K562 (cell line): Measurements from ENCODE around the gene CPT1A. TPM values are rescaled to one million over a fixed set of nuclear protein-coding genes. Genes with fewer than 3 reads are reported as not detected.

Source experiments
- ATAC-seq: fragments of 200-7000 bp; cut with Tn5 transposase; 3 replicates; pipeline ENCODE4 v1.9.1; 2020; ENCODE audit warnings: moderate library complexity
- BruUV-seq: library from RNA; stranded (reverse); fragments of 400-500 nt; replicated peaks from 2 replicates; lab custom pipeline; 2021; lab: Mats Ljungman, UMichigan
- CTCF ChIA-PET: fragments of 300-600 bp; formaldehyde crosslinking; extraction: SDS; loops from one replicate; lab custom pipeline; 2021; ENCODE audit warnings: low intra/inter-chr PET ratio; lab: Yijun Ruan, JAX
- POLR2A ChIA-PET: fragments of 300-600, 350-650 bp; sonication (Branson Sonifier 250); formaldehyde crosslinking; extraction: SDS; loops from one replicate; lab custom pipeline; 2021; ENCODE audit warnings: antibody characterized with exemption, inconsistent platforms; lab: Yijun Ruan, JAX
- DNase-seq, 4 experiments: peaks; one replicate each; pipeline versions ENCODE4 v3.0.0 to v3.0.0-alpha.2; 2011 to 2018; ENCODE audit warnings: low spot score in 3 of 4, mixed read lengths in 3 of 4; ENCODE audit errors: extremely low read depth in 1 of 4
- FAIRE-seq: peaks from 2 replicates; lab custom pipeline; 2011; peaks lifted over from hg19 to GRCh38; lab: Jason Lieb, UNC
- H2AFZ ChIP-seq: 2 replicates; pipeline ENCODE4 v1.6.0; 2011; ENCODE audit warnings: low read depth, low read length, control low read depth, inconsistent platforms
- H3K27ac ChIP-seq: fragments of 200-600 bp; 3 replicates; pipeline ENCODE4 v1.8.0; 2011; ENCODE audit warnings: low read depth, mild to moderate bottlenecking, control low read depth, inconsistent platforms, low read length, moderate library complexity, mixed read lengths; ENCODE audit errors: extremely low read depth
- H3K27me3 ChIP-seq, 2 experiments: fragments of 300-600 bp in 1 of 2; 2 replicates in 1 of 2; 3 replicates in 1 of 2; pipeline versions ENCODE4 v1.6.0 to v1.8.0; 2011; ENCODE audit warnings: inconsistent platforms in 2 of 2, low read length in 2 of 2, mild to moderate bottlenecking in 1 of 2, mixed read lengths in 1 of 2, moderate library complexity in 1 of 2; ENCODE audit not compliant: control insufficient read depth in 2 of 2, insufficient read depth in 2 of 2
- H3K36me3 ChIP-seq: fragments of 300-600 bp; 3 replicates; pipeline ENCODE4 v1.8.0; 2011; ENCODE audit warnings: mild to moderate bottlenecking, low read length, inconsistent platforms; ENCODE audit not compliant: control insufficient read depth, insufficient read depth
- H3K4me1 ChIP-seq, 2 experiments: fragments of 200-600 bp in 1 of 2; replicated peaks in 1 of 2; 2 replicates in 1 of 2; 3 replicates in 1 of 2; pipeline versions ENCODE4 v1.5.1 to v1.8.0; 2011; ENCODE audit warnings: inconsistent platforms in 2 of 2, low read length in 2 of 2, mild to moderate bottlenecking in 1 of 2, mixed read lengths in 1 of 2, moderate library complexity in 1 of 2; ENCODE audit not compliant: control insufficient read depth in 2 of 2, insufficient read depth in 2 of 2
- H3K4me2 ChIP-seq: 2 replicates; pipeline ENCODE4 v1.6.1; 2011; ENCODE audit warnings: low read length, control low read depth, inconsistent platforms, mixed read lengths; ENCODE audit not compliant: insufficient read depth
- H3K4me3 ChIP-seq: fragments of 200-600 bp; sonication (generic), shearing (Covaris generic); 2 replicates; pipeline ENCODE4 v1.5.1; 2016; ENCODE audit warnings: control low read depth, inconsistent platforms
- H3K79me2 ChIP-seq: fragments of 200-600 bp; 3 replicates; pipeline ENCODE4 v1.8.0; 2011; ENCODE audit warnings: low read length, inconsistent platforms; ENCODE audit not compliant: control insufficient read depth, insufficient read depth
- H3K9ac ChIP-seq, 2 experiments: 2 replicates each; pipeline versions ENCODE4 v1.6.0 to v1.6.1; 2011; ENCODE audit warnings: low read depth in 2 of 2, low read length in 2 of 2, control low read depth in 1 of 2, inconsistent platforms in 1 of 2, mild to moderate bottlenecking in 1 of 2, mixed read lengths in 1 of 2; ENCODE audit not compliant: insufficient read depth in 1 of 2
- H3K9me1 ChIP-seq: one replicate; pipeline ENCODE4 v1.6.0; 2011; ENCODE audit warnings: inconsistent platforms, mild to moderate bottlenecking, low read length, moderate library complexity; ENCODE audit not compliant: control insufficient read depth, insufficient read depth
- H3K9me3 ChIP-seq: replicated peaks from 2 replicates; pipeline ENCODE4 v1.5.1; 2011; ENCODE audit warnings: low read depth, low read length, inconsistent platforms; ENCODE audit not compliant: control insufficient read depth, insufficient read depth
- H4K20me1 ChIP-seq: replicated peaks from 2 replicates; pipeline ENCODE4 v1.6.1; 2011; ENCODE audit warnings: low read length, inconsistent platforms, mixed read lengths; ENCODE audit not compliant: control insufficient read depth, insufficient read depth
- EGR1 ChIP-seq: fragments of 450-650 bp; conservative IDR thresholded peaks from 2 replicates; pipeline ENCODE4 v1.6.1; 2017; ENCODE audit warnings: mild to moderate bottlenecking
- FOXA1 ChIP-seq: fragments of 450-650 bp; IDR thresholded peaks from 2 replicates; pipeline ENCODE4 v1.6.1; 2016; ENCODE audit warnings: mild to moderate bottlenecking, borderline replicate concordance
- MBD1 ChIP-seq: fragments of 250-450 bp; sonication (Bioruptor Pico); IDR thresholded peaks from 2 replicates; pipeline ENCODE4 v1.8.0; 2022; ENCODE audit warnings: inconsistent platforms
- MXI1 ChIP-seq: IDR thresholded peaks from 2 replicates; pipeline ENCODE4 v1.6.1; 2011; ENCODE audit warnings: low read depth, mild to moderate bottlenecking, improper control_type of control experiment, low read length
- NCOA6 ChIP-seq: fragments of 450-650 bp; IDR thresholded peaks from 2 replicates; pipeline ENCODE4 v1.6.1; 2017; ENCODE audit warnings: mild to moderate bottlenecking
- RNF219 ChIP-seq: fragments of 250-450 bp; sonication (Bioruptor Pico); IDR thresholded peaks from 2 replicates; pipeline ENCODE4 v1.5.0; 2022; ENCODE audit warnings: mild to moderate bottlenecking
- YY1 ChIP-seq, 3 experiments: IDR thresholded peaks; 2 replicates each; pipeline ENCODE4 v1.6.1; 2011; ENCODE audit warnings: low read length in 2 of 3, mild to moderate bottlenecking in 2 of 3, moderate library complexity in 2 of 3, borderline replicate concordance in 1 of 3, control low read depth in 1 of 3, low read depth in 1 of 3; ENCODE audit not compliant: insufficient read depth in 3 of 3, insufficient replicate concordance in 2 of 3, control insufficient read depth in 1 of 3, insufficient read length in 1 of 3; ENCODE audit errors: extremely low read depth in 1 of 3
- ZNF224 ChIP-seq: sonication (generic); formaldehyde crosslinking; IDR thresholded peaks from 2 replicates; pipeline ENCODE4 v1.8.0; 2022; ENCODE audit warnings: mild to moderate bottlenecking, missing genetic modification reagents
- ZNF263 ChIP-seq: sonication (generic); formaldehyde crosslinking; IDR thresholded peaks from 2 replicates; pipeline ENCODE4 v1.8.0; 2022; ENCODE audit warnings: mild to moderate bottlenecking, missing genetic modification reagents, borderline replicate concordance
- ZNF644 ChIP-seq: fragments of 200-800 bp; sonication (Bioruptor generic); IDR thresholded peaks from 2 replicates; pipeline ENCODE4 v1.6.1; 2016; ENCODE audit warnings: low read depth, missing genetic modification characterization, missing compliant biosample characterization
- ZNF740 ChIP-seq, 3 experiments: fragments of 200-800 bp in 1 of 3; sonication (Bioruptor generic) in 1 of 3; sonication (generic) in 1 of 3; formaldehyde crosslinking in 1 of 3; IDR thresholded peaks; 2 replicates each; pipeline versions ENCODE4 v1.6.1 to v1.8.0; 2016 to 2022; ENCODE audit warnings: mild to moderate bottlenecking in 2 of 3, missing compliant biosample characterization in 2 of 3, missing genetic modification characterization in 2 of 3, missing genetic modification reagents in 1 of 3
- WGBS: fragments of 100-300 bp; shearing (Covaris generic); methylation state at CpG from one replicate; pipeline ENCODE4 v1.1.6; 2016; ENCODE audit warnings: low coverage, mixed read lengths; ENCODE audit not compliant: insufficient coverage; ENCODE audit errors: missing lambda C conversion rate; 5-methylcytosine and 5-hydroxymethylcytosine counted together
- in situ Hi-C: fragments of 300-500 bp; cut with MboI; formaldehyde crosslinking; loops from 4 replicates; pipeline ENCODE4 v1.15.0; 2018; ENCODE audit warnings: inconsistent platforms, mixed read lengths
- intact Hi-C: fragments of 100-400 bp; cut with micrococcal nuclease; formaldehyde crosslinking; loops from 2 replicates; pipeline ENCODE4 v1.14.2; 2022
- polyA plus RNA-seq, 8 experiments: library from polyadenylated mRNA; depleted of rRNA in 4 of 8; stranded (reverse) in 5 of 8; unstranded in 3 of 8; fragments of >200 nt; fragmentation: Nextera tagmentation in 2 of 8; fragmentation: Illumina TruSeq in 1 of 8; extraction: Ambion mirVana in 2 of 8; extraction: Trizol in 1 of 8; gene quantifications; 2 replicates each; pipeline versions ENCODE4 v1.2.1 to v1.2.3, GENCODE V29; 2011 to 2014; ENCODE audit warnings: inconsistent platforms in 1 of 8, missing spikeins in 1 of 8
- total RNA-seq, 7 experiments: library from RNA; depleted of rRNA in 6 of 7; stranded (reverse); fragments of >200 nt in 6 of 7; fragmentation: Illumina TruSeq in 2 of 7; extraction: Trizol in 2 of 7; gene quantifications; 2 replicates each; pipeline versions ENCODE4 v1.2.1 to v1.2.3, GENCODE V29; 2011 to 2021; ENCODE audit warnings: low replicate concordance in 1 of 7

Gene CPT1A
- total and polyA plus RNA-seq, 9 of the 15 experiments (the other 6 are each of a cell fraction or from before 2014, with no cell fraction given) = 2.6 to 29.1 (median 12.3) TPM

- no peak for FAIRE-seq
- no peaks in the 10 kb centered on the region; a peak in 2 of 5 replicates for H3K4me1 ChIP-seq
- no peaks in the 10 kb centered on the region for H3K9me3 ChIP-seq
- no peaks in the 10 kb centered on the region for H3K79me2 ChIP-seq
- peaks cover 6% of the 10 kb centered on the region; the same call in 1 of the 3 replicates for H3K36me3 ChIP-seq
- H3K27me3 ChIP-seq = no peaks in the 10 kb centered on the region
- intact Hi-C loops = no loop called here
- H4K20me1 ChIP-seq = no peaks in the 10 kb centered on the region
- H3K9ac ChIP-seq = no peak overlapping the region
- no peak overlapping the region for H2AFZ ChIP-seq
- no peak overlapping the region for H3K27ac ChIP-seq
- ChIA-PET CTCF (no interaction called here), POLR2A (no interaction called here)
- no peak overlapping the region for H3K4me3 ChIP-seq
- in situ Hi-C loops = no loop called here
- WGBS = 87% methylated on average over 5 of the region's 7 CpGs
- no TSS peak for BruUV-seq
- peaks cover 3% of the 10 kb centered on the region for H3K9me1 ChIP-seq
- TF ChIP-seq YY1 (IDR thresholded peaks at IDR 0.05; ENCODE audit: borderline replicate concordance in 1 of 3, control insufficient read depth in 1 of 3, extremely low read depth in 1 of 3, insufficient read depth in 3 of 3, insufficient read length in 1 of 3, insufficient replicate concordance in 2 of 3, low read depth in 1 of 3, low read length in 2 of 3) (no peak), ZNF263 (no peak), EGR1 (peak; percentile 93), MXI1 (no peak), MBD1 (CRISPR knock-in tag) (no peak), RNF219 (CRISPR knock-in tag) (no peak), ZNF644 (no peak), NCOA6 (no peak), FOXA1 (no peak), ZNF224 (CRISPR knock-in tag) (no peak), ZNF740 (CRISPR knock-in tag; IDR thresholded peaks at IDR 0.05) (0 out of 2 replicates have a peak, but pooled peaks have one; percentile 26), ZNF740 (tag; IDR thresholded peaks at IDR 0.05) (no peak)
- no peak for ATAC-seq
- no peak overlapping the region for H3K4me2 ChIP-seq
- DNase-seq = no peak
Observed at GRCh38 chr11:68816917-68817419, 24.7 kb downstream of the CPT1A start.
